GM18909 (cell line): ENCODE data around the gene PPIL1.
"Not testable (repeated sequence)": the region's sequence is repeated elsewhere in the genome, so short reads cannot be mapped to it uniquely, and the experiment has no call there.

Experiments used
- ATAC-seq: cut with Tn5 transposase; IDR thresholded peaks from one replicate; pipeline ENCODE4 v1.9.1; 2021; ENCODE audit warnings: mild to moderate bottlenecking; ENCODE audit not compliant: unreplicated experiment, poor library complexity

The PPIL1 gene

GRCh38 chr6:36874443-36875249 is at the start of gene PPIL1:
PPIL1 (minus strand) TSS chr6:36874803; CDS start chr6:36874772, 31 bp downstream.
- ATAC-seq, result peak; percentile 80

- ATAC-seq, result no peak
These were observed 49.5 kb upstream of the PPIL1 start for GRCh38 chr6:36924131-36924530.

GRCh38 chr6:36920546-36920945 is 45.9 kb upstream of the PPIL1 start:
- no peak for ATAC-seq

DNA sequence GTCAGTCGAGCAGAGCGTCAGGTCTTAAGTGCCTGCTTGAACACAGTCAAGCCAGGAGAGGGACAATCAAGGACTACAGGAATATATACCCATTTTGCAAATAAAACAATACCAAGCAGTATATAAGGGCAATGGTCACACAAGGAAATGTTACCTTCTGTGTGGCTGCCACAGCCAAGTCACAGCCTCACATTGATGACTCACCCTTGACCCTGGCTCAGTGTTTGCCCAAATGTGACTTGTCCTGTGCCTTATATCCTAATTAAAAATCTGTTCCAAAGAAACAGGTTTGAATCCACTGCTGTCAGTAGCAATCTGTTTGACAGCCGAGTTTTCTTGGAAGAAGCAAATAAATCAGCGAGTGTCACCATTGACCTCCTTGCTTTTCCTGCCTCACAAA is 45.4 kb upstream of the PPIL1 start:
- ATAC-seq, result no peak

DNA sequence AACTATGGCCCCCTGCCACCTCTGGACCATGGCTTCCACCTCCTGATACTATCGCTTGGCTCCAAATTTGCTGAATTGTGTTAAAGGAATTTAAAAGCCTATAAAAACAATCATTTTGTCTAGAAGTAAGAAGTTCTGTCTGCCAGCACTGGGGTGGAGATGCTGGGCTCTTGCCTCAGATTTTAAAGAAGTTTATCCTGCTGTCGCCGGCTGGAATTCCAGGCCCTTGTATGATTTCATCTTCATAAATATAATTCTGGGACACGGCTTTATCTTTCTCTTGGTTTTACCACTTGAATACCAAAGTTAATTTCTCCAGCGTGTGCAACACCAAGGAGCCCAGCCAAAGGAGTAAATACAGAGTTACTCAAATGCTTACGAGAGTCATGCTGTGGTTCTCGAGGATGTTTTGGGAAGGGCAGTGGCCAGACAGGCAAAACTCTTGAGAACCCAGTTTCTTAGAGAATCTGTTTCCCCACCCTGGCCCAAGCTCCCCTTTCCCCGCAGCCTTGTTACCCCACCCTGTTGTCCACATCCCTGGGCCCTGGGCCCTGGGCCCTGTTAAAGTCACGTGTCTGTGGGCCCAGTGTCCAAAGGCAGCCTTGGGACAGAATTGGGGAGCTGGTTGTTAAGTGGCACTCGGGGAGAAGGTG is 43.1 kb upstream of the PPIL1 start:
- no peak for ATAC-seq

DNA sequence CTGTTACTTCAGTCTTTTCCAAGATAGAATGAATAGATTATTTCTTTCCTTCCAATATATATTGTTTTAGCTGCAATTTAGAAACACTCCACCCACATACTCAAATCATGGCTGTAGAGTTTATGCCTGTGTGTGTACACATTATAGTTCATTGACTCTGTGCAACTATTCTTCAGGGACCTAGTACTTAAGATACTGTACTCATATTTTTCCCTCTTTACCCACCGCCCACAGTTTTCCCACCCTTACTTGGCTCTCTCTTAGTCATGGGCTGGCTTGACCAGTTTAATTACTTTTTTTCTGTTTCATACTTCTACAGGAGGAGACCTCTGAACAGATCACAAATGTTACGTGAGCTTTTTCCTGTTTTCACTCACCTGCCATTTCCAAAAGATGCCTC is 41.5 kb upstream of the PPIL1 start:
- ATAC-seq, result no peak

GRCh38 chr6:36915599-36915998 is 41.0 kb upstream of the PPIL1 start:
- ATAC-seq, result no peak

GRCh38 chr6:36914227-36914794 is 39.7 kb upstream of the PPIL1 start:
- no peak for ATAC-seq

DNA sequence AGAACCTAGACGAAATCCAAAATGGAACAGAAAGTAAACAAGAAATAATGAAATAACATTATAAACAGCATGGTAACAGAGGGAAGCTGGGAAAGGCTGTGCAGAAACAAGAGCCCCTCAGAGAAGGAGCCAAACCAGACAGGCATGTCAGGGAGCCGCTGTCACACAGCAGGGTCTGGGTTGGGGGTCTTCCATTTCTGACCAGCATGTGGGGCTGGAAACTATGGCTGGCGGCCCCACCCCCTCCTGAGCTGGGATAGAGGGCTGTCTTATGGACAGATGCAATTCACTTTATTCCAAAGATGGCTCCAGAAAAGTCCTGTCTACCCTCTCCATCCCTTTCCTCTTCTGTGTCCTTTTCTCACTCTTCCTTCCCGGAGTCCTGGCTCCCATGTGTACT is 38.5 kb upstream of the PPIL1 start:
- ATAC-seq, result peak; percentile 5

- ATAC-seq, result peak; percentile 91
These were observed 38.0 kb upstream of the PPIL1 start for GRCh38 chr6:36912586-36912985.

DNA sequence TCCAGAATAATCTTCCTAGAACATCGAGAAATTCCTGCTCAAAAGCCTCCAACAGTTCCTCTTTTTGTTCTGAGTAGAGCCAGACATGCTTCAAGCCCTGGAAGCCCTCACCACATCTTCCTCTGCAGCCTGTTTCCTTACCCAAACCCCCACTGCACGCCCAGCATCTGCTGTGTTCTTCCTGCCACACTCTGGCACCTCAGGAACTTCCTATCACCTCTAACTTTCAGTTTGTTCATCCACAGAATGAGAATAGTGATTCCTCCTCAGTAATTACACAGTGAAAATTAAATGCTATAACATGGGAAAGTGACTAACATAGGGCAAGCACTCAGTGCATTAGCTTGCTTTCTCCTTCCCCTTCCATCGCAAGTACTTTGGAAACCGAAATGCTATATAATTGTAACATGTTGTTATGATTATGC is 37.4 kb upstream of the PPIL1 start:
- ATAC-seq, result peak; percentile 30

DNA sequence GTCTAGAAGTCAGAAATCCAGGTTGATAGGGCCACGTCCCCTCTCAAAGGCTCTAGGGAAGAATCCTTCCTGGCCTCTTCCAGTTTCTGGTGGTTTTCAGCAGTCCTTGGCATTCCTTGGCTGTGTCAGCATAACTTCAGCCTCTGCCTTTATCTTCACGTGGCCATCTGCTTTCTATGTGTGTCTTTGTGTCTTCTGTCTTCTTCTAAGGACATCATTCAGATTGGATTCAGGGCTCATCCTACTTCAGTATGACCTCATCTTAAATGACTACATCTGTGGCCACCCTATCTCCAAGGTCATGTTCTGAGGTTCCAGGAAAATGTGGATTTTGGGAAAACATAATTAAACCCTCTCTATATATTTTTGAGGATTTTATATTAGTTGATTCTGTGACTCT is 34.1 kb upstream of the PPIL1 start:
- ATAC-seq, result no peak

DNA sequence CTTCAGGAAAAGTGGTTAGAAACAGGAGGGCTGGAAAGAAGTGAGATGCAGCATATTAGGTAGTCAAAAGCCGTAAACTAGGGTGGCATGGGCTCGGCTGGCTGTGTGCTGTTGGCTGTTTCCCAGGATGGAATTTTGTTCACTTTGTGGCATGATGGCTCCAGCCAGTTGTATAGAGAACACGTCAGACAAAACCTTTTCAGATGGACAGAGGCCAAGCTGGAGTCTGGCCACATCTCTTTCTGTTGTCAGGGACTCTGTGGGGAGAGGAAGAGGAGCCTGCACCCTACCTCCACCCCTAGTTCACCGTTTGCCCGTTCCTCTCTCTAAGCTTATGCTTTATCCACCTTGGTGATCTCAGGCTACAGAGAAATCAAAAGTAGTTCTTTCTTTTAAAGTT is 33.2 kb upstream of the PPIL1 start:
- no peak for ATAC-seq

GRCh38 chr6:36906539-36907325 is 32.1 kb upstream of the PPIL1 start:
- no peak for ATAC-seq

DNA sequence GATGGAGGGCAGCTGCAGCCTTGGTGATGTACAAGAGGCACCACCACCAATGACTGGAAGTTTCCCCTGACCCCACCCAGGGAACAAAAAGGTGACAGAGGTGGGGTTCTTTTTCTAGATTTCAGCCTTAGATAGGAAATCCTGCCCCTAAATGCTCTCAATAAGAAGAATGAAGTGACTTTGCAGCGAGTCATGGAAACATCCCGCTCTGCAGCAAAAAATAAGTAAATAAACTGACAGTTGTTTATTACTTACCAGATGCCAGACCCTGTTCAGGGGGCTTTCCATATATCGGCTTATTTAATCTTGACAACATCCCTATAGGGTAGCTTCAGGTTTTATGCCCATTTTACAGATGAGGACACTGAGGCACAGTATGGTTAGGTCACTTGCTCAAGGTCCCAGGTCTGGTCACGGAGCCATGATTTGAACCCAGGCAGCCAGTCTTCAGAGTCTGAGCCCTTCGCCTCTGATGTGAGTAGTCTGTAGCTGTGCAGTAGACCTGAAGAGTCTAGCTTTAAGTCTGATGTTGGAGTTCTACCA is 30.3 kb upstream of the PPIL1 start:
- ATAC-seq, result no peak

DNA sequence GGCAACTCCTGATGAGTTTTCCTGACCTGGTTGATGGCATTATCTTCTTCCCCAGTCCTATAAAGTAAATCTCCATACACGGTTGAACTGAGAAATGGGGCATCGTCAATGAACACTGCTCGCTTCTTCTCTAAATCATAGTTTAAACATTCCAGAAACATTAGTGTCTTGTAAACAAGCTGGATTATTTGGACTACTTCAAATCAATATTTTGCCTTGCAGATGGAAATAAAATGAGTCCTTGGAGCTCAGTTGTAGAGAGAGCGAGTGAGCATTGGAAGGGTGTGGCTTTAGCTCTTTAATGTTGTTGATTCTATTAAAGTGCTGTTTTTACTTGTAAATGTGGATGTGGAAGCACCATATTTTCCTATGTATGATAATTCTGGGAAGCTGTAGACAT is 29.5 kb upstream of the PPIL1 start:
- no peak for ATAC-seq

GRCh38 chr6:36897609-36898008 is 23.0 kb upstream of the PPIL1 start:
- ATAC-seq, result no peak

GRCh38 chr6:36893976-36894932 is 19.7 kb upstream of the PPIL1 start:
- ATAC-seq, result no peak

DNA sequence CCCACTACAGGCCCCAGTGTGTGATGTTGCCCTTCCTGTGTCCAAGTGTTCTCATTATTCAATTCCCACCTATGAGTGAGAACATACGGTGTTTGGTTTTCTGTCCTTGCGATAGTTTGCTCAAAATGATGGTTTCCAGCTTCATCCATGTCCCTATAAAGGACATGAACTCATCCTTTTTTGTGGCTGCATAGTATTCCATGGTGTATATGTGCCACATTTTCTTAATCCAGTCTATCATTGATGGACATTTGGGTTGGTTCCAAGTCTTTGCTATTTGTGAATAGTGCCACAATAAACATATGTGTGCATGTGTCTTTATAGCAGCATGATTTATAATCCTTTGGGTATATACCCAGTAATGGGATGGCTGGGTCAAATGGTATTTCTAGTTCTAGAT is 16.6 kb upstream of the PPIL1 start:
- not testable (repeated sequence) for ATAC-seq
